GM23338 (cell line): ENCODE results near the gene SLC6A13.

Source experiments
- CREB1 ChIP-seq: fragments of 250-450 bp; sonication (Bioruptor Pico); IDR thresholded peaks from 2 replicates; pipeline ENCODE4 v1.5.0; 2020; ENCODE audit warnings: low read depth, mild to moderate bottlenecking, moderate library complexity
- ETS1 ChIP-seq: IDR thresholded peaks from 2 replicates; pipeline ENCODE4 v1.6.1; 2016; ENCODE audit warnings: antibody characterized with exemption
- EZH2 ChIP-seq: fragments of 200-600 bp; sonication (generic); IDR thresholded peaks from one replicate; pipeline ENCODE4 v1.8.0; 2017; ENCODE audit warnings: antibody characterized with exemption, mild to moderate bottlenecking, low read depth; ENCODE audit not compliant: unreplicated experiment
- EZH2phosphoT487 ChIP-seq: fragments of 200-600 bp; sonication (generic); IDR thresholded peaks from one replicate; pipeline ENCODE4 v1.8.1; 2018; ENCODE audit warnings: antibody characterized with exemption; ENCODE audit not compliant: unreplicated experiment
- JUNB ChIP-seq: IDR thresholded peaks from one replicate; pipeline ENCODE4 v1.6.1; 2016; ENCODE audit warnings: antibody characterized with exemption; ENCODE audit not compliant: unreplicated experiment
- NANOG ChIP-seq: IDR thresholded peaks from 2 replicates; pipeline ENCODE4 v1.6.1; 2016; ENCODE audit warnings: antibody characterized with exemption, borderline replicate concordance
- POLR2AphosphoS5 ChIP-seq: IDR thresholded peaks from 2 replicates; pipeline ENCODE4 v1.6.1; 2016; ENCODE audit warnings: antibody characterized with exemption, low read depth
- REST ChIP-seq: IDR thresholded peaks from one replicate; pipeline ENCODE4 v1.6.1; 2018; ENCODE audit warnings: antibody characterized with exemption; ENCODE audit not compliant: unreplicated experiment
- STAT1 ChIP-seq: IDR thresholded peaks from one replicate; pipeline ENCODE4 v1.6.1; 2016; ENCODE audit warnings: antibody characterized with exemption; ENCODE audit not compliant: unreplicated experiment
- ZNF114 ChIP-seq: fragments of 250-450 bp; sonication (Bioruptor Pico); IDR thresholded peaks from 2 replicates; pipeline ENCODE4 v1.5.0; 2020; ENCODE audit warnings: mild to moderate bottlenecking, moderate library complexity
- ZNF331 ChIP-seq: fragments of 250-450 bp; sonication (Bioruptor Pico); IDR thresholded peaks from 2 replicates; pipeline ENCODE4 v1.5.0; 2020; ENCODE audit warnings: low read depth, mild to moderate bottlenecking, moderate library complexity
- TF ChIP-seq, protein P1 (sequence below), 2 experiments: fragments of 200-600 bp in 1 of 2; sonication (generic) in 1 of 2; conservative IDR thresholded peaks; 2 replicates each; pipeline versions ENCODE4 v1.5.1 to v1.6.1; 2016 to 2017; ENCODE audit warnings: antibody characterized with exemption in 2 of 2, low read depth in 2 of 2, mild to moderate bottlenecking in 2 of 2, moderate library complexity in 1 of 2

DNA sequence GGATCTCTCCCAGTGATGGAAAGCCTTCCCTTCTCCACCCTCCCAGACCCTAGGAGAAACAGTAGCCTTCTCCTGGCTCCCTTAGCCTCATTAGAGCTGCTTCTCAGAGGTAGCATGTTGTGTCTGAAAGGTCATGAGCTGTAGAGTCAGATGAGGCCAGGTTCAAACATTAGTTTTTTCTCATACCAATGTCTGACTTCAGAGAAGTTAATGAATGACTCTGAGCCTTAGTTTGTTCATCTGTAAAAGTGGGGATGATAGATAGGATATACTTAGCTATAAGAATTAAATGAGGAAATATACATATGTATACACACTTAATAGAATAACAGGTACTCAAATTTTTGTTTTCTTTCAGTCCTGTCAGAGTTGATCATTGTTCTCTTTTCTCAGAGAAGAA is 523 bp downstream of the SLC6A13 start:
- TF ChIP-seq, protein P1, sequence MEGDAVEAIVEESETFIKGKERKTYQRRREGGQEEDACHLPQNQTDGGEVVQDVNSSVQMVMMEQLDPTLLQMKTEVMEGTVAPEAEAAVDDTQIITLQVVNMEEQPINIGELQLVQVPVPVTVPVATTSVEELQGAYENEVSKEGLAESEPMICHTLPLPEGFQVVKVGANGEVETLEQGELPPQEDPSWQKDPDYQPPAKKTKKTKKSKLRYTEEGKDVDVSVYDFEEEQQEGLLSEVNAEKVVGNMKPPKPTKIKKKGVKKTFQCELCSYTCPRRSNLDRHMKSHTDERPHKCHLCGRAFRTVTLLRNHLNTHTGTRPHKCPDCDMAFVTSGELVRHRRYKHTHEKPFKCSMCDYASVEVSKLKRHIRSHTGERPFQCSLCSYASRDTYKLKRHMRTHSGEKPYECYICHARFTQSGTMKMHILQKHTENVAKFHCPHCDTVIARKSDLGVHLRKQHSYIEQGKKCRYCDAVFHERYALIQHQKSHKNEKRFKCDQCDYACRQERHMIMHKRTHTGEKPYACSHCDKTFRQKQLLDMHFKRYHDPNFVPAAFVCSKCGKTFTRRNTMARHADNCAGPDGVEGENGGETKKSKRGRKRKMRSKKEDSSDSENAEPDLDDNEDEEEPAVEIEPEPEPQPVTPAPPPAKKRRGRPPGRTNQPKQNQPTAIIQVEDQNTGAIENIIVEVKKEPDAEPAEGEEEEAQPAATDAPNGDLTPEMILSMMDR (conservative IDR thresholded peaks at IDR 0.05; ENCODE audit: low read depth in 2 of 2) = no peak
- TF ChIP-seq ETS1 (no peak), EZH2 (no peak), EZH2phosphoT487 (no peak), POLR2AphosphoS5 (no peak), CREB1 (no peak), STAT1 (no peak), REST (no peak), ZNF331 (CRISPR knock-in tag) (no peak), JUNB (no peak), NANOG (no peak), ZNF114 (CRISPR knock-in tag) (no peak)
